HG02981 (cell line): Measurements from ENCODE around the gene CCDC157.
A peak's percentile ranks its signal among the peaks of the same experiment; 100 is the strongest.

ENCODE experiments used
- ATAC-seq: cut with Tn5 transposase; IDR thresholded peaks from one replicate; pipeline ENCODE4 v1.9.1; 2021; ENCODE audit warnings: mild to moderate bottlenecking, moderate library complexity; ENCODE audit not compliant: unreplicated experiment

The CCDC157 gene

GRCh38 chr22:30356449-30357235 lies at the start of gene CCDC157, which contains the start of gene SF3A1:
CCDC157 (plus strand) TSS chr22:30357007; CDS start chr22:30366001, 8,994 bp downstream.
SF3A1 (minus strand) TSS chr22:30356894; CDS start chr22:30356792, 102 bp downstream.
- peak; percentile 84 for ATAC-seq

- no peak for ATAC-seq
Measured at GRCh38 chr22:30307041-30307574, 49.7 kb upstream of the CCDC157 start.

- ATAC-seq = no peak
Measured at GRCh38 chr22:30308093-30308492, 48.7 kb upstream of the CCDC157 start.

GRCh38 chr22:30308518-30309230 lies 48.1 kb upstream of the CCDC157 start:
- no peak for ATAC-seq

GRCh38 chr22:30309951-30310741 lies 46.7 kb upstream of the CCDC157 start:
- ATAC-seq = no peak

- no peak for ATAC-seq
Measured at GRCh38 chr22:30310881-30311771, 45.7 kb upstream of the CCDC157 start.

- no peak for ATAC-seq
Measured at GRCh38 chr22:30312053-30312452, 44.8 kb upstream of the CCDC157 start.

GRCh38 chr22:30313527-30314363 lies 43.1 kb upstream of the CCDC157 start:
- no peak for ATAC-seq

GRCh38 chr22:30314915-30315314 lies 41.9 kb upstream of the CCDC157 start:
- ATAC-seq = no peak

GRCh38 chr22:30315962-30316576 lies 40.7 kb upstream of the CCDC157 start:
- ATAC-seq = no peak

- no peak for ATAC-seq
Measured at GRCh38 chr22:30317778-30318177, 39.0 kb upstream of the CCDC157 start.

- no peak for ATAC-seq
Measured at GRCh38 chr22:30318799-30319419, 37.9 kb upstream of the CCDC157 start.

GRCh38 chr22:30320021-30320556 lies 36.7 kb upstream of the CCDC157 start:
- ATAC-seq = no peak

- no peak for ATAC-seq
Measured at GRCh38 chr22:30321461-30321860, 35.3 kb upstream of the CCDC157 start.

- no peak for ATAC-seq
Measured at GRCh38 chr22:30323246-30323645, 33.6 kb upstream of the CCDC157 start.

- no peak for ATAC-seq
Measured at GRCh38 chr22:30324014-30324730, 32.6 kb upstream of the CCDC157 start.

GRCh38 chr22:30325065-30325720 lies 31.6 kb upstream of the CCDC157 start:
- ATAC-seq = no peak
